HG03565 (cell line): ENCODE results near the gene USP40.

Experiments
- ATAC-seq: cut with Tn5 transposase; IDR thresholded peaks from one replicate; pipeline ENCODE4 v1.9.1; 2021; ENCODE audit warnings: mild to moderate bottlenecking, moderate library complexity; ENCODE audit not compliant: unreplicated experiment

USP40 gene

DNA sequence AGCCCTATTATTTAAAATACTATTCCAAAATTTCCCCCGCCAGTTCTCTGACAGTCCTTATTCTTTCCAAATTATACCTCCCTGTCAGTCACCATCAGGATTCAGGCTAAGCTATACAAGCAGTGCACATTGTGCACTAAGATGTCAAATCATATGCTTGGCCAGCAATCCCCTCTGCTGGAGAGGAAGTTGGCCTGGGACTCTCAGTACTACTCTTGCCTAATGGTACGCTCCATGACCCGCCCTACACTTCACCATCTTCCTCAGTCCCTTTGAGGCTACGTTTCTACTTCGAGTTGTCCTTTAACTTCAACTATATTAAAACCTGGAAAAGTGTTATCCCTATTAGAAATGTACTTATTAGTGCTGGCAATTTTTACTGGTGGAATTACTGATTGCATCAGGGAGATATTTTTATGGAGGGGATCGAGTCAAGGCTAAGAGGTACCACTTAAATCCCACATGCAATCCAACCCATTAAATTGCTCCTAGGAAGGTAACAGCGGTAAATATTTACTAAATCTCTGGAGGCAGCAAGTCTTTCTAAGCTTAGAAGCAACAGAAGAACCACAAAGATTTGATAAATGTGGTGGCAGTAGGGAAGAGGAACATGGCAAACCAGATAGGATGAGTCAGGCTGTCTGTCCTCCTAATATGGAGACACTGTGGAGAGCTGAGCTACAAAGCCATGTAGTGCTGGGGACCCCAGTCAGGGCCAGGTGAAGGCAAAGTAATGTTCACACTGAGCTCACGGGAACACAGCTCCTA, 2.7 kb downstream of the USP40 start:
- ATAC-seq: no peak

DNA sequence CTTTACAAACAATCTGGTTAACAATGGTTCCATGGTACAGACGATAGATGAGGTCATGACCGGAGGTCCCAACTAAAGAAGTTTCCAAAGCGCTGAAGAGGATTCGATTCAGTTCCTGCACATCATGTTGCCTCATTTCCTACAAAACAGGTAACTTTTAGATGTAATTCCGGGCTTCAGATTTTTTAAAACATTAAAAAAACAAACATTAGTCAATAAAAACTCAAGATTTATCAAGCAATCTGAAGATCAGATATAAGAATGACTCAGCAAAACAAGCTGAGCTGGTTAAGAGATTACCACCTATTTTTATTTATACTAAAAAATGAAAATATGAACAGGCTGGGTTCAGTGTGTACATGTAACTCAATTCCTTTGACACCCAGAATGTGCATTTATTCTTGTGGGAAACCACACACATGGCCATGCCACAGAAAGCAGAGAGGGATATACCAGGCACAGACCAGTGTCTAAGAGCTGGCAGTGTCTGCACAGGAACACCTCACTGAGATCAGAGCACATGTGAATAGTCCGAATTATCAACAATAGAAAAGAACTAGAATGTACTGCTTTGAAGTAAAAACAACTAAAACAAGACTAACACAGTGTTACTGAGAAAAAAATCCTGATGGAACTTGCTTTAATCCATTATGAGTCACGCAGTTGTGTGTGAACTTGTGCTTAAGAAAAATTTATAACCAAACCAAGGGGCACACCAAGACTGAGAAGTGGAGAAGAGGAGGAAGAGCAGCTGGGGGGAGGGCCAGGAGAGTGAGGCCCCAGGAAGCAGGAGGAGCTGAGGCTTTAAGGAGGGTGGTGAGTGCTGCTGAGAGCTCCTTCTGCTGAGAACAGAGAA, 9.5 kb downstream of the USP40 start:
- ATAC-seq: no peak

DNA sequence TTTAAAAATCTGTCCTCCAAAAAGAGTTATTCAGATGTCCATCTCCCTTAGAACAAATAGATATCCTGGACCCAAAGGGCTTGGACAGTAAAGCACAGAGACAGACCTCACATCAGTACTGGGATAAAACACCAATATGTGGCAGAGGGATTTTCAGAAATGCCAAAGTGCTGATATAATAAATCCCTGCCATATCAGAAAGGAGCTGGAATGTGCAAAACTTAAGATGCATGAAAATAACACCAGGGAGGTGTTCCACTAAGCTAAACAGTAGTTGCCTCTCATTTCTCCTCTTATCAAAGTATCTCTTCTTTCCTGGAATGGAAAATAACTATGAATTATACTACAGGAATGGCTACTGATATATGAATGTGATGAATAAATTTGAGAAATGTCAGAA, 13.2 kb downstream of the USP40 start:
- ATAC-seq: no peak

DNA sequence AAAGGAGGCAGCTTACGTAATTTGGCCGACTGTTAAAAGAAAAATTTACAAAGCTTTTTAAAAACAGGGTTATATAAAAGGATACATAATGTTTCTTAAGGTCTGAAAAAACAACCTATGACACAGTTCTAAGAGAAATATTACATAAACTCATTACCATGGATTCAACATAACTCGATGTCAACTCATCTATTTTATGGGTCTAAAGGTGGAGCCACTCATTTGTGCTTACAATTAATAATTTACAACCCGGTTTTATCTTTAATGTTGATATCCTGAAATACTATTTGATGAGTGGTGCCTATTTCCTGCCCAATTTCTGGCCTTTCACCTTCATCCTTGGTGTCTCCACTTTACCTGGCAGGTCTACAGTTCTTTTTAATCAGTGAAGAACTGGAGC, 15.1 kb downstream of the USP40 start:
- no peak for ATAC-seq

DNA sequence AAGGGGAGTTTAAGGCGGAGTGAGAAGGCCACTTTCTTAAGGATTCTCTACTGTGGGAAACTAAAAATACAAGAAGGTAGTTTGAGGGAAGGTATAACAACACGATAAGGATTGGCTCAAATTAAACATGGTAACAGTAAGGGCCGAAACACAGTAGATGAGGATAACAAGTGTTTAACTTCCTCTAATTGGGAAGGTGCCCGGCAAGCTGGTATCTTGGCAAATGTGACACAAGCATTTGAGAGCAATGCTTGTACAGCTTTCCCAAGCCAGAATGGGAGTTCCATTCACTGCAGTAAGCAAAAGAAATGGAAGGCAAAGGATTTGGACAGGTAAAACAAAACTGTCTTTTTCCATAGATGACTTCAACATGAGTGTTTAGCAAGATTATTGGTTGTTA, 19.8 kb downstream of the USP40 start:
- no peak for ATAC-seq

DNA sequence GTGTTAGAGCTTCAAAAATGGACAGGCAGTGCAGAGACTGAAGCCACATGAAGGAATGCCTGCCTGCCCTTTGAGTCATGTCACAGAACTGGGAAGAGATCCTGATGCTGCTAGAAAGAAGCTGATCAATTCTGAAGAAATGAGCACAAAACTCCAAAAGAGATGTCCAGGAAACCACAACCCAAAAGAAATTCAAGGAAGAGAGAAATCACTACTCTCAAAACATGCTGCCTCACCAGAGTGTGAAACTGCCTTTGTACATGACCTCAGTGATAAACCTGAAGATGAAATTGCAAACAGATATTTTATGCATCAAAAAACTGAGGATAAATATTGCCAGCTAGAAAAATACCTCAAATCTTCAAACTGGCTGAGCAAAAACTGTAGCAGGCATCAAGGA, 20.5 kb downstream of the USP40 start:
- ATAC-seq: no peak

DNA sequence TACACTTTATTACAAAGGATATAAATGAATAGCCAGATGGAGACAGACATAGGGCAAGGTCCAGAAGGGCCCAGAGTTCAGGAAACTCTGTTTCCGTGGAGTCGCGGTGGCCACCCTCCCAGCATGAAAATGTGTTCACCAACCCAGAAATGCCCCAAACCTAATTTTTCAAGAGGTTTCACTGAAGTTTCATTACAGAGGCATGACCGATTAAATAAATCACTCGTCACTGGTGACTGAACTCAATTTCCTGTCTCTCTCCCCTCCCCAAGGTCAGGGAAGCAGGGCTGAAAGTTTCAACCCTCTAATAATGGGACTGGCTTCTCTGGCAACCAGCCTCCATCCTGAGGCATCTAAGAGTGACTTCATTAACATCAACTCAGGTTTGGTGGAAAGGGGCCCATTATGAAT, 22.4 kb downstream of the USP40 start:
- no peak for ATAC-seq

DNA sequence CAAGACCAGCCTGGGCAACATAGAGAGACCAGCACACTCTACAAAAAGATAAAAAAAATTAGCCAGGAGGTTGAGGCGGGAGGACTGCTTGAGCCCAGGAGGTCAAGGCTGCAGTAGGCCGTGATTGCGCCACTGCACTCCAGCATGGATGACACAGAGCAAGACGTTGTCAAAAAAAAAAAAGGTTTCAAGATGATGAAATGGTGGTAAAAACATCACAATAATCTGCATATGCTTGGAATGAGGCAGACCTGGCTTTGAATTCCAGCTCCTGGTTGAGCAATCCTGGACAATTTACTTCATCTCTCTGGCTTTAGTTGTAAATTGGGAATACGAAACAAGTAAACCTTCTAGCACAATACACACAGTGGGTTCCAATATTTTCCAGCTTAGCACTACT, 24.1 kb downstream of the USP40 start:
- no peak for ATAC-seq

DNA sequence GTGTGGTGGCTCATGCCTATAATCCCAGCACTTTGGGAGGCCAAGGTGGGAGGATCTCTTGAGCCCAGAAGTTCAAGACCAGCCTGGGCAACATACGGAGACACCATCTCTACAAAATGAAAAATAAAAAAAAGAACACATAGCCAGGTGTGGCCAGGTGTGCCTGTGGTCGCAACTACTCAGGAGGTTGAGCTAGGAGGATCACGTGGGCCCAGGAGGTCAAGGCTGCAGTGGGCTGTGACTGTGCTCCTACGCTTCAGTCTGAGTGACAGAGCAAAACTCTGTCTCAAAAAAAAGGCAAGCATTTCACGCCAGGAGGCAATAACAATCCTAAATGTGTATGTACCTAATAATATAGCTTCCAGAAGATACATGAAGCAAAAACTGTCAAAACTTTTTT, 27.8 kb downstream of the USP40 start:
- ATAC-seq: no peak

DNA sequence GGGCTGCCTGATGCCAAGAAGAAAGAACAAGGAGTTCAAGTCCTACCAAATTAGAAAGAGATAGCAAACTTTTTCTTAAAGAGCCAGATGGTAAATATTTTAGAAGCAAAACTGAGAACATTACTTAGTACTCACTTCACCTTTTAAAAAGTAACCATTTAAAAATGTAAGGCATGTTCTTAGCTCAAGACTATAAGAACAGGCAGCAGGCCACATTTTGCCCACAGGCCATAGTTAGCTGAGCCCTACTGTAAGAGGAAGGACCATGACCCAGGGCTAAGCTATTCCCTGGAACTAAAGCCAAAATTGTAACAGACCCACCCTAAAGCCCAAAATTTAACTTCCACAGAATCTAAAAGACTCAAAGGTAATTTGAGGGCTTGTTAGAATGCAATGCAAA, 31.3 kb downstream of the USP40 start:
- no peak for ATAC-seq

DNA sequence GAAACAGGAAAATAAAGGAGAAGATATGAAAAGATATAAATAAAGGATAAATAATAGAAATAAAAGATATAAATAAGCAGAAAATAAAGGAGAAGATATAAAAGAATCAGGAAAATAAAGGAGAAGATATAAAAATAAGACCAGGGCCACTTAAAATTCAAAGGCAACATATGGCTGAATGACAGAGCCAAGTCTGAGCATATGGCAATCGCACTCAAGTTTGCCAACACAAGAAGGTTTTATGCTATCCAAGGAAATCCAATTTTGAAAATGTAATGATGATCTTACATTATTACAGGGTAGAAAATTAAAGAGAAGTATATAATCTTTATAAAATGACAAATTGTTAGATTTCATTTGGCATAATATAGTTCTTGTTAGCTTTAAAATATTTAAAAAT, 33.6 kb downstream of the USP40 start:
- ATAC-seq: no peak

DNA sequence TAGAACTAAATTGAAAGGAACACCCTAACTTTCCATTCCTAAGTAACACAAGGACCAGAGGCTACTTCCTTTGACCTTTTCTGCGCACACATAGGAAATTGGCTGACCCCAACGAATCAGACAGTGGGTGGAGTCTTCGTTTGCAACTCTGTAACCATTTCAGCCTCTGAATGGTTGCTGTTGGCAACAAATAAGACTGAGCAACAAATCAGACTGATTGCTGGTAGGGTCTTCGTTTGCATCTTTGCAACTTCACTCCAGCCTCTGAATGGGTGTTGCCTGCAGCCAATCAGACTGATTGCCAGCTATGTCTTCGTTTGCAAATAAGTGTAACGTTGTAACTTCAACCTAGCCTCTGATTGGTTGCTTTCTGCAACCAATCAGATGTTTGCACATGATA, 34.6 kb downstream of the USP40 start:
- no peak for ATAC-seq

DNA sequence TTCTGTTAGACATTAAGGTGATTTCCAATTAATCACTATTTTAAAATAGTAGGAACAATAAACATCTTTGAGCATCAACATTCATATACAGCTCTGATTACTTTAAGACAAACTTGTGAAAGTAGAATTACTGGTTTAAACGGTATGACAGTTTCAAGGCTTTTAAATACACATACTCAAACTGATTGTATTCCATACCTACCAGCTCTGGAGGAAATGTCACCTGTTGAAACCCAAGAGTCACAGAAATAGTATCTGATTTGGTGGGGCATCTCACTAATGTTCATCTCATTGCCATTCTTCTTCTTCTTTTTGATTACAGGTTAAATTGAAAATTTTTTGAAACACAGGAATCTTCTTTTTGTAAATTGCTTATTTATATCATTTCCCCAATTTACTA, 36.2 kb downstream of the USP40 start:
- no peak for ATAC-seq

DNA sequence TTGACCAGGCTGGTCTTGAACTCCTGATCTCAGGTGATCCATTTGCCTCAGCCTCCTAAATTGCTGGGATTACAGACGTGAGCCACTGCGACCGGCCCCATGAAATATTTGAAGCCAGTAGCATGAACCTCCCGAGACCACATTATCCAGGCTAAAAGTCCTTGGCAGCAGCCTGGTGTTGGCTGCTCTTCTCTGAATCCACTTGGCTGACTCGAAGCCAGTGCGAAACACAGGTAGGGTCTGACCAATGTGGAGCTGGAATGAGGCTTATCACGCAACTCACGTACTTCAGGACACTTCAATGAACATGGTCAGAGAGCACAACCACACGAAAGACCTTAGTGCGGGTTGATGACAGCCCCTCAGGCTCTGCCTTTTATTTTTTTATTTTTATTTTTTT, 38.4 kb downstream of the USP40 start:
- ATAC-seq: no peak

DNA sequence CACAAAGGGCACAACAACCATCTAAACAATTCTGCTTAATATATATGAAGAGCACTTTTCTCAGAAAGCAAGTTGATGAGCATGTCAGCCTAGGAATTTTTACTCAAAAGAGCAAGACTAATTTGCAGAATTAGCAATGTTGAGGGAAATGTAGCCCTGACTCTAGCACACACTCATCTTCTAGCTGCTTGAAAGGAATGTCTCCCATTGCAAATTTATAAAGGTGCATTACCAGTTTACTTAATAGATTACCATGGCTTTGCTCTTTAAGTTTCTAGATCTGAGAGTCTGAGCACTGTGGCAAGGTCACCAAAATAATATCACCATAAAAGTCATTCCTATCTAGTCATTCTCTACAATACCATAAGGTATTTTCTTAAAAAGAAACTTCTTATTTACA, 40.8 kb downstream of the USP40 start:
- no peak for ATAC-seq

DNA sequence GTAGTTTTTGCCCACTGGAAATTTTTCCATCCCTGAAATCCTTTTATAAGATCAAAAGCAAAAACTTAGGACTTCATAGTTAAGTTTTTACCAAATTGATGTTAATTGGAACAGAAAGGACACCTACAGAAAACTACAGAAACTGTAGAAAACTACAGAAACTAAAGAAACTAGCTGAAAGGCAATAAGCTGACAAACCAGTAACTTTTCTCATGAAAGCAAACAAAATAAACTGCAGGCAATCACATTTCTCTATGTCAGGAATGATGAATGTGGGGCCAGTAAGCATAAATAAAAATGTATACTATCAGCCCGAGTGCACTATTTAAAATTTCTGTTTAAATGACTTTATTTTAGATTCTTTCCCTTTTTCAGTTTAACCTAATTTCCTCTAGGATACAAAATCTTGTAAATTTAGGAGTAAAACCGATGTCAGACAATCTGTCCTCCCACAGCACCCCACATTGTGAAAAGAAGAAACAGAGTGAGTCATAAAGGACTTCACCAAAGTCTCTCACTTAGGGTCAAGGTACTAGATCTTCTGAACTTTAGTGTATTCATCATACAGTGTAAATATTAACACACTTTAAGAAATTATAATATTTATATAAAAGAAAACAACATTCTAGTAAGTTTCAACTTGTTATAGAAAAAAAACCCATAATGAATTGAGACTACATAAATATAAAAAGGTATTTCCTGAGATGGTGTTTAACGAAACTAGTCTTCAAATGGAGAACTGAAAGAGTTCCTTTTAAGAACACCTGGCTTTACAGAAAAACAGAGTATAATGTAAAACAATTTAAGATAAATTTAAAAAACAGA, 46.6 kb downstream of the USP40 start:
- peak; percentile 87 for ATAC-seq

DNA sequence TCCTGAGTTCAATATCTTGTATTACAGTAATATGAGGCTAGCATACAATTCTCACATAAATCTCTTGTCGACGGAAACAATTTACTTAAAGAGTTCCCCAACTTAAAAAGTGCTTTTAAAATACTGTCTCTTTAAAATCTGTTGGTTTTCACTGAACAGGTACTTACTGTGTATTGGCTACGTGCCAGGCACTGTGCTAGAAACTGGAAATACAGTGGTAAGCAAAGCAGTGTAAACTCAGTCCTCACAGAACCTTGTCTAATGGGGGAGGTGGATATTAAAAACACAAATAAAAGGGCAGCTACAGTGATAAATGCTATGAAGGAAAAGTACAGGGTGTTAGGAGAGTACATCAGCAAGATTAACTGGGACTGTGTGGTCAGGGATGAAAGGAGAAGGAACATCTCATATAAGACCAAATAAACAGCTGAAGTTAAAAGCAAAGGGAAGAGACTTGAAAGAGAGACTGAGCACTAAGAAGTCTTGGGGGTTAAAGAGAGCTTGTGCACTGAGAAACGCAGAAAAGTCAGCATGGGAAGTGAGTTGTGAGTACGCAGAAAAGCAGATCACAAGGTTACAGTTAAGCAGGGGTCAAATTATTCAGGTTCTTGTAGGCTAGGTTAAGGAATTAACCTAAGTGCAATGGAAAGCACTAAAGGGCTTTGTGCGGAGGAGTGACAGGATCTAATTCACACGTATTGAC, 52.5 kb downstream of the USP40 start:
- ATAC-seq: no peak

DNA sequence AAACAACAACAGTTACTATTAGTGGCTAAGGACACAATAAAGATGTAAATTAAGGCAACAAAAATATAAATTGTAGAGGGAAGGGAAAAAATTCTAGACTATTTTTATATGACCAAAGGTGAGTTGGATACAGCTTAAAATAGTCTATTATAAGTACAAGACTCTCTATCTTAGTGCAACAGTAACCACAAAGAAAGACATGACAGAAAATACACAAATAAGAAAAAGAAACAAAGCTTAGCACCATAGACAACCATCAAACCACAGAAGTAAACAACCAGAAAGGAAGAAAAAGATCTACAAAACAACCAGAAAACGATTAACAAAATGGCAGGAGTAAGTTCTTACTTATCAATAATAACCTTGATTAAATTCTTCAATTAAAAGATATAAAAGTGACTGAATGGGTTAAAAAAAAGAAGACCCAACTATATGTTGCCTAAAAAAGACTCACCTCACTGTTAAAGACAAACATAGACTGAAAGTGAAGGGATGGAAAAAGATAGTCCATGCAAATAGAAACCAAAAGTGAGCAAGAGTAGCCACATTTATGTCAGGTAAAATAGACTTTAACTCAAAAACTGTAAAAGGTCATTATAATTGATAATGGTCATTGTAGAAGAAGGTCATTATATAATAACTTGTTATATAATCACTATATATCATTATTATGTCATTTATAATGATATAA, 62.5 kb downstream of the USP40 start:
- no peak for ATAC-seq

DNA sequence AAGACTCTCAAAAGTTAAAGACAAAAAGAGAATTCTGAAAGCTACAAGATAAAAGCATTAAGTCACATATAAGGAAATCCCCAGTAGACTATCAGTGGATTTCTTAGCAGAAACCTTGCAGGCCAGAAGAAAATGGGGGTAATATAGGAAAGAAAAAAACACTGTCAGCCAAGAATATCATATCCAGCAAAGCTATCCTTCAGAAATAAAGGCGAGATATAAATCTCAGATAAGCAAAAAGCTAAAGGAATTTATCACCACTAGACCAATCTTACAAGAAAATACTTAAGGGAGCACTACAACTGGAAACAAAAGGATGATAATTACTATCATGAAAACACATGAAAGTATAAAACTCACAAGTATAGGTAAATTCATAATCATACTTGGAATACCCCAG, 63.1 kb downstream of the USP40 start:
- no peak for ATAC-seq
